CD14-positive monocyte (primary cell): Measurements from ENCODE around the gene ABCA12. TPM values are rescaled to one million over a fixed set of nuclear protein-coding genes. Genes with fewer than 3 reads are reported as not detected.

Source experiments
- DNase-seq, 3 donors: peaks; one replicate each; pipeline ENCODE4 v3.0.0-alpha.2; 2011 to 2022
- H2AFZ ChIP-seq: 2 replicates; pipeline ENCODE4 v1.6.0; 2012; ENCODE audit warnings: mild to moderate bottlenecking, low read depth, low read length, inconsistent platforms; ENCODE audit not compliant: insufficient read depth, poor library complexity, severe bottlenecking
- H3K27ac ChIP-seq, 2 donors: 1 replicate in 1 of 2; 2 replicates in 1 of 2; pipeline ENCODE4 v1.5.1; 2012 to 2013; ENCODE audit warnings: low read length in 2 of 2, control low read depth in 1 of 2, inconsistent platforms in 1 of 2, low read depth in 1 of 2, mild to moderate bottlenecking in 1 of 2
- H3K27me3 ChIP-seq, 2 donors: one replicate each; pipeline versions ENCODE4 v1.6.0 to v1.6.1; 2011 to 2013; ENCODE audit warnings: low read length in 2 of 2; ENCODE audit not compliant: control insufficient read depth in 2 of 2, insufficient read depth in 2 of 2
- H3K36me3 ChIP-seq, 2 donors: replicated peaks in 1 of 2; 1 replicate in 1 of 2; 2 replicates in 1 of 2; pipeline versions ENCODE4 v1.5.1 to v1.6.1; 2012 to 2013; ENCODE audit warnings: low read length in 2 of 2, control low read depth in 1 of 2, inconsistent platforms in 1 of 2, mild to moderate bottlenecking in 1 of 2; ENCODE audit not compliant: insufficient read depth in 2 of 2, control insufficient read depth in 1 of 2
- H3K4me1 ChIP-seq, 2 donors: 1 replicate in 1 of 2; 2 replicates in 1 of 2; pipeline versions ENCODE4 v1.5.1 to v1.6.1; 2012 to 2013; ENCODE audit warnings: low read length in 2 of 2, control low read depth in 1 of 2, inconsistent platforms in 1 of 2, mild to moderate bottlenecking in 1 of 2, moderate library complexity in 1 of 2; ENCODE audit not compliant: insufficient read depth in 2 of 2, control insufficient read depth in 1 of 2
- H3K4me2 ChIP-seq: replicated peaks from 2 replicates; pipeline ENCODE3; 2012; ENCODE audit warnings: low read length, moderate library complexity, mild to moderate bottlenecking; ENCODE audit not compliant: poor library complexity, severe bottlenecking; ENCODE audit errors: extremely low read depth
- H3K4me3 ChIP-seq, 3 experiments: fragments of 200-600 bp in 1 of 3; sonication (generic) in 1 of 3; replicated peaks in 1 of 3; 1 replicate in 2 of 3; 2 replicates in 1 of 3; pipeline ENCODE4 v1.5.1; 2011 to 2013; ENCODE audit warnings: low read length in 3 of 3, mild to moderate bottlenecking in 3 of 3, control low read depth in 2 of 3, low read depth in 2 of 3, inconsistent platforms in 1 of 3, moderate library complexity in 1 of 3
- H3K79me2 ChIP-seq: 2 replicates; pipeline ENCODE4 v1.6.0; 2012; ENCODE audit warnings: mild to moderate bottlenecking, control low read depth, inconsistent platforms, low read length, moderate library complexity; ENCODE audit not compliant: insufficient read depth
- H3K9ac ChIP-seq: 2 replicates; pipeline ENCODE4 v1.6.0; 2017; ENCODE audit warnings: low read length, mild to moderate bottlenecking; ENCODE audit not compliant: insufficient read depth, poor library complexity, severe bottlenecking
- H3K9me3 ChIP-seq, 2 donors: replicated peaks in 1 of 2; 1 replicate in 1 of 2; 2 replicates in 1 of 2; pipeline versions ENCODE4 v1.5.1 to v1.6.1; 2012 to 2013; ENCODE audit warnings: low read length in 2 of 2, control low read depth in 1 of 2; ENCODE audit not compliant: control insufficient read depth in 1 of 2, insufficient read depth in 1 of 2
- H4K20me1 ChIP-seq: 2 replicates; pipeline ENCODE4 v1.6.0; 2012; ENCODE audit warnings: mild to moderate bottlenecking, low read length, control low read depth, moderate library complexity; ENCODE audit not compliant: insufficient read depth
- H3K27ac Mint-ChIP-seq, 7 donors: one replicate each; pipeline ENCODE4 v1.8.0; 2020; ENCODE audit warnings: mild to moderate bottlenecking in 7 of 7, mixed read lengths in 7 of 7, moderate library complexity in 6 of 7, inconsistent platforms in 2 of 7
- H3K27me3 Mint-ChIP-seq, 3 donors: one replicate each; pipeline ENCODE4 v1.8.0; 2021 to 2022; ENCODE audit warnings: low read depth in 3 of 3, mild to moderate bottlenecking in 3 of 3, mixed read lengths in 3 of 3, moderate library complexity in 3 of 3, inconsistent platforms in 1 of 3
- H3K36me3 Mint-ChIP-seq, 2 donors: one replicate each; pipeline ENCODE4 v1.8.0; 2020; ENCODE audit warnings: mixed read lengths in 2 of 2, inconsistent platforms in 1 of 2, mild to moderate bottlenecking in 1 of 2
- H3K4me1 Mint-ChIP-seq: one replicate; pipeline ENCODE4 v1.8.0; 2020; ENCODE audit warnings: mild to moderate bottlenecking, mixed read lengths
- H3K4me3 Mint-ChIP-seq, 2 donors: one replicate each; pipeline ENCODE4 v1.8.0; 2020; ENCODE audit warnings: mild to moderate bottlenecking in 2 of 2, mixed read lengths in 2 of 2, moderate library complexity in 1 of 2
- H3K9me3 Mint-ChIP-seq, 7 donors: one replicate each; pipeline ENCODE4 v1.8.0; 2020 to 2022; ENCODE audit warnings: mixed read lengths in 7 of 7, mild to moderate bottlenecking in 6 of 7, moderate library complexity in 6 of 7, inconsistent platforms in 2 of 7
- WGBS: methylation state at CpG from one replicate; pipeline ENCODE4 v1.1.5; 2013; ENCODE audit warnings: missing lambda C conversion rate; ENCODE audit not compliant: insufficient coverage; 5-methylcytosine and 5-hydroxymethylcytosine counted together
- intact Hi-C, 2 donors: fragments of 100-400 bp; cut with micrococcal nuclease; formaldehyde crosslinking; loops; one replicate each; pipeline versions ENCODE4 v1.15.0 to v1.15.1; 2023
- polyA plus RNA-seq, 3 donors: library from polyadenylated mRNA; depleted of rRNA in 1 of 3; unstranded in 2 of 3; stranded (reverse) in 1 of 3; fragments of 300-500 nt in 2 of 3; fragments of >200 nt in 1 of 3; fragmentation: Illumina TruSeq in 2 of 3; gene quantifications; 1 replicate in 2 of 3; 2 replicates in 1 of 3; pipeline ENCODE4 v1.2.3, GENCODE V29; 2012 to 2021
- TF ChIP-seq, protein P1 (sequence below): fragments of 200-600 bp; IDR thresholded peaks from one replicate; pipeline ENCODE4 v1.8.0; 2022; ENCODE audit warnings: antibody characterized with exemption, mild to moderate bottlenecking

The ABCA12 gene
- polyA plus RNA-seq, 3 donors: not detected

DNA sequence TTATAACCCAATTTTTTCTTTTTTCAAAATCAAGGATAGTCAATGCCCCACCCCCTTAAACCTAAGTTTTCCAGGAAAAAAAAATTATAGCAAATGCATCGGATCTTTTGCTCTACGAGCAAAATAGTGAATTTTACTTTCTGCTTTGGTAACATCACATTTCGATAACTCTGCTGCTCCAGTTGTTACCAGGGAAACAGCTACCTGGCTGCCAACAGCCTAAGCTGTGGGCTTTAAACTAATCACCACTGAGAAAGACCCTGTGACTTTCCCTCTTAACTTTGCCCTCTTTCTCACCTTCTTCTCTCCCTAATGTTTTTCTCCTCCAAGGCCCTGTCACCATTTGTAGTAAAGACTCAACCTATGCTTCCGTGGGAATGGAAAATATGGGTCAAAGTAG lies 145.5 kb downstream of the ABCA12 start:
- Histone ChIP-seq H3K9ac (no peak overlapping the region), H3K27ac (no peak overlapping the region), H3K79me2 (no peaks in the 10 kb centered on the region), H3K27me3 (no peaks in the 10 kb centered on the region), H2AFZ (no peak overlapping the region), H3K4me1 (no peaks in the 10 kb centered on the region), H3K9me3 (no peaks in the 10 kb centered on the region), H3K4me3 (no peak overlapping the region), H4K20me1 (no peaks in the 10 kb centered on the region), H3K36me3 (no peaks in the 10 kb centered on the region), H3K4me2 (no peak overlapping the region)
- H3K4me3 Mint-ChIP-seq: no peak overlapping the region
- 99% methylated on average over 4 of the region's 4 CpGs for WGBS
- H3K9me3 Mint-ChIP-seq: peaks cover 0 to 6% (median 0%) of the 10 kb centered on the region in 7 donors
- no peaks in the 10 kb centered on the region for H3K4me1 Mint-ChIP-seq
- DNase-seq: no peak
- H3K27ac Mint-ChIP-seq: no peak overlapping the region
- H3K27me3 Mint-ChIP-seq: peaks cover 0 to 1% (median 0%) of the 10 kb centered on the region in 3 donors
- TF ChIP-seq, protein P1, sequence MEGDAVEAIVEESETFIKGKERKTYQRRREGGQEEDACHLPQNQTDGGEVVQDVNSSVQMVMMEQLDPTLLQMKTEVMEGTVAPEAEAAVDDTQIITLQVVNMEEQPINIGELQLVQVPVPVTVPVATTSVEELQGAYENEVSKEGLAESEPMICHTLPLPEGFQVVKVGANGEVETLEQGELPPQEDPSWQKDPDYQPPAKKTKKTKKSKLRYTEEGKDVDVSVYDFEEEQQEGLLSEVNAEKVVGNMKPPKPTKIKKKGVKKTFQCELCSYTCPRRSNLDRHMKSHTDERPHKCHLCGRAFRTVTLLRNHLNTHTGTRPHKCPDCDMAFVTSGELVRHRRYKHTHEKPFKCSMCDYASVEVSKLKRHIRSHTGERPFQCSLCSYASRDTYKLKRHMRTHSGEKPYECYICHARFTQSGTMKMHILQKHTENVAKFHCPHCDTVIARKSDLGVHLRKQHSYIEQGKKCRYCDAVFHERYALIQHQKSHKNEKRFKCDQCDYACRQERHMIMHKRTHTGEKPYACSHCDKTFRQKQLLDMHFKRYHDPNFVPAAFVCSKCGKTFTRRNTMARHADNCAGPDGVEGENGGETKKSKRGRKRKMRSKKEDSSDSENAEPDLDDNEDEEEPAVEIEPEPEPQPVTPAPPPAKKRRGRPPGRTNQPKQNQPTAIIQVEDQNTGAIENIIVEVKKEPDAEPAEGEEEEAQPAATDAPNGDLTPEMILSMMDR: no peak
- intact Hi-C loops: no loop called here
- H3K36me3 Mint-ChIP-seq: no peaks in the 10 kb centered on the region

DNA sequence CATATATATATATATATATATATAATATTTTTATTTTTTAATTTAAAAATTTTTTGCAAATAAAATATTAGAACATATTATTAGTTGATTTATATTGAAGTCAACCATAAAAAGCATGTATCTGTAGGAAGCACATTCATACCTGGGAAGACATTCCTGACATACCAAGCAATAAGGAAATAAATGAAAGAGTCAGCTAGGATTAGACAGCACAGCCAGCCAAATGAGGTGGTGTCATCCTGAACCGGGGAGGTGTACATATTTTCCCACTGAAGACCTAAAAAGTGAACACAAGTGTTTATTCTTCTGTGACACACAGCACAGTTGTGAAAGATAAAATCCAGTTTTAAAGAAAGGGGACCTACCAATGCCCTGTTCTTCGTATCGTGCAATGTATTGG lies 149.2 kb downstream of the ABCA12 start:
- Mint-ChIP-seq H3K36me3 (no peaks in the 10 kb centered on the region), H3K4me3 (no peak overlapping the region), H3K27ac (no peak overlapping the region), H3K9me3 (peaks cover 0 to 6% (median 0%) of the 10 kb centered on the region in 7 donors), H3K4me1 (no peaks in the 10 kb centered on the region), H3K27me3 (no peaks in the 10 kb centered on the region)
- DNase-seq: no peak
- 86% methylated on average over 1 of the region's 3 CpGs for whole genome bisulfite sequencing
- Histone ChIP-seq H3K36me3 (no peaks in the 10 kb centered on the region), H3K79me2 (no peaks in the 10 kb centered on the region), H3K4me1 (no peaks in the 10 kb centered on the region), H3K27ac (no peak overlapping the region), H3K9me3 (no peaks in the 10 kb centered on the region), H3K4me2 (no peak overlapping the region), H3K9ac (no peak overlapping the region), H3K27me3 (no peaks in the 10 kb centered on the region), H4K20me1 (no peaks in the 10 kb centered on the region), H3K4me3 (no peak overlapping the region), H2AFZ (no peak overlapping the region)
- intact Hi-C loops: no loop called here
- TF ChIP-seq, protein P1: no peak
